GM21381 (cell line): ENCODE data around the gene PDF.

Source experiments
- ATAC-seq: cut with Tn5 transposase; IDR thresholded peaks from one replicate; pipeline ENCODE4 v1.9.1; 2021; ENCODE audit warnings: mild to moderate bottlenecking, moderate library complexity; ENCODE audit not compliant: unreplicated experiment

Gene PDF

GRCh38 chr16:69286941-69287713 lies 43.3 kb downstream of the PDF start:
- ATAC-seq: no peak

GRCh38 chr16:69285240-69285639 lies 45.1 kb downstream of the PDF start:
- ATAC-seq: no peak

GRCh38 chr16:69283851-69284250 lies 46.5 kb downstream of the PDF start:
- ATAC-seq: no peak

GRCh38 chr16:69277413-69277812 lies 53.0 kb downstream of the PDF start:
- no peak for ATAC-seq
